HG02852 (cell line): ENCODE measurements around the gene AIG1.

Experiments used
- ATAC-seq: cut with Tn5 transposase; IDR thresholded peaks from one replicate; pipeline ENCODE4 v1.9.1; 2021; ENCODE audit warnings: mild to moderate bottlenecking, moderate library complexity; ENCODE audit not compliant: unreplicated experiment

The AIG1 gene

DNA sequence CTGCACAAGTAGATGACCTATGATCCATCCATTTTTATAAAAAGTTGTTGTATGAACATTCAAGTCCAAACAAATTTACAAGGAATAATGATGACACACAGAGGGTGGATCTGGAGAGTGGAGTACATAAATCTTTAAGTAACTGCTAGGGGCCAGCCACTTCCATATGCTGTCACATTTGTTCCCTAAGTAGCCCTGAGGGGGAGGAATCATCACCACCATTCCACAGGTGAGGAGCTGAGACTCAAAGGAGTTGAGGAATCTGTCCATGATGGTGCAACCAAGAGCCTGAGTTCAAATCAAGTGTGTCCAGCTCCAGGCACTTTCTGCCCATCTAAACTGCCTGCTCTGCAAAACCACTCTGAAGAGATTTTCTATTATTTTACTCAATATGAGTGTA is 132.1 kb downstream of the AIG1 start:
- ATAC-seq = no peak

DNA sequence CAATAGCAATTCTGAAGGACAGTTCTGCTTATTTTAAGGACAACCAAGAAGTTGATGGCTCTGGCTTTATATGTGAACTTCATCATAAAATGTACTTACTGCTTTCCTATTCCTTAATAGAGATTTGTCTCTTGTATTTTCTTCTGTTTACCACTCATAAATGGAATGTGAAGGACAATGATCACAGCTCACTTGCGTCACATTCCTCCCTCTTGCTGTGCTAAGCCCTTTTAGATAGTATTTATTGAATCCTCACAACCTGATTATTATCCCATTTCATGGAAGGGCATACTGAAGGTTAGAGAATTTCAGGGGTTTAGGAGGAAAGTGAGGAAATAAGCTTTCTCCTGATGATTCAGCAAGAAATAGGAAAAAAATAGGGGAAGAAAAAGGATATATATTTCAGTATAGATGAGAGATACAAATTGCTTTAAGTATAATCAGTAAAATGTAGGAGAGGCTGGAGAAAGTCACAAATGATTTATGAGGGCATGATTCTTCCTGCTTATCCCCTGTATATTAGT is 132.9 kb downstream of the AIG1 start:
- no peak for ATAC-seq

DNA sequence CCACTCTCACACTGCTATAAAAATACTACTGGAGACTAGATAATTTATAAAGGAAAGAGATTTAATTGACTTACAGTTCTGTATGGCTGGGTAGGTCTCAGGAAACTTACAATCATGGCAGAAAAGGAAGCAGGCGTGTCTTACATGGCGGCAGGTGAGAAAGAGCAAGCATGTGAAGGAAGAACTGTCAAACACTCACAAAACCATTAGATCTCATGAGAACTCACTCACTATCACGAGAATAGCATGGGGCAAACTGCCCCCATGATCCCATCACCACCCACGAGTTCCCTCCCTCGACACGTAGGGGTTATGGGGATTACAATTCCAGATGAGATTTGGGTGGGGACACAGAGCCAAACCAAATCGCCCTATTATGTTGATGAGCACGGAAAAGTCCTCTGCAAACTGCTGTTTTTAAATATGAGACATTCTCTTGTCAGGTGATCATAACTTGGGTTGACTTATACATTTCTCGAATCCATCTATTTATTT is 133.5 kb downstream of the AIG1 start:
- no peak for ATAC-seq

- ATAC-seq = no peak
Observed at GRCh38 chr6:143195349-143195845, 134.7 kb downstream of the AIG1 start.

- no peak for ATAC-seq
Observed at GRCh38 chr6:143196525-143197225, 136.0 kb downstream of the AIG1 start.

DNA sequence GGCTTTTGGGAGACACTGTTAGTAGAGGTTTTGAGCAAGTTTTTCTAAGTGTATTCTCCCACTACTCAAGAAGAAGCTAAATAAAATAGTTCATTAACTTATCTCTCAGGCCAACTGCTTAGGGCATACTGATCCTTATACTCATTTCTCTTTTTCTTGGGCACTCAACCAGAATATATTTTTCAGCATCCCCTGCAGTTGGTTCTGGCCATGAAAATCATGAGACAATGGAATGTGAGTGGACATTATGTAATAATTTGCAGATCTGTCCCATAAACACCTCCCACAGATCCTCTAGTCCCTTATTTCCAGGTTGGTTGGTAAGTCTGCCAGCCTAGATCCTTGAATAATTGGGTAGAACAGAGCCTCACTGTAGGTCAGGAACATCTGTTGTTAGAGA is 136.7 kb downstream of the AIG1 start:
- no peak for ATAC-seq

DNA sequence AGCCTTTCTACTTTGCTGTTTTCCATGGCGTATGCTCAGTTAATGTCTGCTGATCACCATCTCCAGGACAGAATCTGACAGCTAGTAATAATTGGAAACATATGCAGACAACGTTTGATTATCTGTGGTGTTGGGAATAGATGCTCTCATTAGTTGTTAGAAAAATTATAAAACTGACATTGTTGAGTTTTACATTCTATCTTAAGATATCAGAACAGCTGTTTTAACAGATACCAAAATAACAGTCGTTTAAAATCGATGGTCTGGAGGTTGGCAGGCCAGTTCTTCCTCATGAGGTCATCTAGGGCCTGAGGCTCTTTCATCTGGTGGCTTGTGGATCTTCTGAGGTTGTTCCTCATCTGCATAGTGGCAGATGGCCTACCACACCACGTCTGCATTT is 137.6 kb downstream of the AIG1 start:
- no peak for ATAC-seq

DNA sequence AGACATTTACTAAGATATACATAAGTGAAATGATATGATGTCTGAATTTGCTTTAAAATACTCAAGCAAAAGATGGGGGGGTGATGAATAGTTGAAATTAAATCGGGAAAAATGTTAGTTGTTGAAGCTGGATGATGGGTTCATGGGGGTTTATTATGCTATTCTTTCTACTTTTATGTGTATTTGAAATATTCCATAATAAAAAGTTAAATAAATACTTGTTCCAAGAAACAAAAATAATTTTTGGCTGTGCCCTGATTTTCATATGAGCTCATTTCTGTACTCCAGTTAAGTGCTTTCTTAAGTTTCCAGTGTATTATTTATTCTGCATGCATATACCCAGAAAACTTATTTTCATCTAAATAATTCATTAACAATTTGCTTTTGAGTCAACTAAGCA is 138.6 kb downstream of the AIG1 start:
- no peak for ATAC-seq

GRCh38 chr6:143200167-143200770 is 139.6 kb downstream of the AIG1 start:
- no peak for ATAC-seq

- ATAC-seq = no peak
Observed at GRCh38 chr6:143204045-143204444, 143.4 kb downstream of the AIG1 start.

DNA sequence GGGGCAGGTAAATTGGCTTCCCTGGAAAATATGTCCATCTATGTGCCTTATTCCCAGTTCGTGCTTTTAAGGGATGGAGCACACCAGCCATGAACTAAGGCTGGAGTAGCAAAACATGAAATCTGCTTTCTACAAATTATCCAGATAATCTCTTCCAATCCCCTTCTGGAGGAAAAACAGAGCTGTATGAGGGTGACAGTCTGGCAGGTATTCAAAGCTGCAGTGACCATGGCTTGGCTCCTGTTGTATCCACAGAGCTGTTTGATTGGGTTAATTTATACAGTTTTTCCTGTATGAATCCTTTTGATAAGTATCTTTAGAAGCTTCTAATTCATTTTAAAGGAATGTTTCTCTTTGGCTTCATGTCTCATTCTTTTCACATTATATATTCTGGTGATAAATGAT is 144.4 kb downstream of the AIG1 start:
- no peak for ATAC-seq

- ATAC-seq = no peak
Observed at GRCh38 chr6:143205585-143205984, 144.9 kb downstream of the AIG1 start.

GRCh38 chr6:143205991-143206390 is 145.3 kb downstream of the AIG1 start:
- ATAC-seq = no peak

DNA sequence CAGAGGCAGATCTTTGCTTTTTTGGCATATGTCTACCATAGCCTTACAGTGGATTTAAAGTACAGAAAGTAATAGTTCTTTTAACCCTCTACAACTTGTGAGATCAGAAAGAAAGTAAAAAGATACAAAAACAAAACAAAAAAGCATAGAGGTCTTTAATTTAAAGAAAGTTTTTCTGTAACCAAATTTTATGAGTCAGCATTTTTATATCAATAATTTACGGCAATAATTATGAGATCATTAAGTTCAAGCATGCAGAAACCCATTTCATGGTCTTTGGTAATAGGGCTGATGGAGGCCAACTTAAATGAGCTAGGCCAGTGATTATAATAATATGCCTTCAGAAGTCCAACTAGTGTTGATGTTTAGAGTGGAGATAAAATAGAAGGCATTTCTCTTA is 145.9 kb downstream of the AIG1 start:
- ATAC-seq = no peak

DNA sequence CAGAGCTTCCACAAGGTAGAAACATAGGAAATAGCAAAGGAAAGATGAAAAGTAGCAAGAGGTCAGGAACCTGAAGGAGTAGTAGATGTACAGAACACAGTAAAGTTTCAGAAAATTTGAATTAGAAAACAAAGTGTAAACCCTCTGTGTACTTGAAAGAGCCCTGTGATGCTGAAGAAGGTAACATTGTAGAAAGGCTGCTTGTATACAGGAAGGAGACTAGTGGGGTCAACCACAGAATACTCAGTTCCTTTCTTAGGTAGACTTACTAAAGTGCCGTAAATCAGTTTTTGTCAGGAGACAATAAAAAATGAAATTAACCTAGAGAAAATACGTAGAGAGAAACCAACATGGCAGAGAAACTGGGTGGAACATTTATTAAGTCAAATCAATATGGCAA is 149.7 kb downstream of the AIG1 start:
- no peak for ATAC-seq

- ATAC-seq = no peak
Observed at GRCh38 chr6:143213859-143214376, 153.2 kb downstream of the AIG1 start.

DNA sequence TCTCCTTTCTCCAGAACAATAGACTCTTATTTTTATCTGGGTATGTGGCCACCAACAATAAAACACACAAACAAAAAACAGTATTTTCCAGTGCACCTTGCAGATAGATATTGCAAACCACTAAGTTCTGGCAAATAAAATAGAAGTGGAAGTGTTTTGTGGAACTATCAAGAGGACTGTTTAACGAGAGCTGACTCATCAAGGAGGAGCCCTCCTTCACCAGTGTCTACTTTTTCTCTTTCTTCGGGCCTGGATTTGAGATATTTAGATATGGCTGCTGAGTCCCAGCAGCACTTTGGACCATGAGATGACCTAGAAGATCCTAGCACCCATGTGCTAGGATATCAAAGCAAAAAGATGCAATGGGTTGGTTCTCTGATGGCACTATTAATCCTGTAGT is 154.7 kb downstream of the AIG1 start:
- no peak for ATAC-seq

GRCh38 chr6:143215771-143216170 is 155.1 kb downstream of the AIG1 start:
- ATAC-seq = no peak

GRCh38 chr6:143218233-143218632 is 157.5 kb downstream of the AIG1 start:
- no peak for ATAC-seq

- no peak for ATAC-seq
Observed at GRCh38 chr6:143221698-143222097, 161.0 kb downstream of the AIG1 start.

GRCh38 chr6:143222310-143222709 is 161.6 kb downstream of the AIG1 start:
- no peak for ATAC-seq

DNA sequence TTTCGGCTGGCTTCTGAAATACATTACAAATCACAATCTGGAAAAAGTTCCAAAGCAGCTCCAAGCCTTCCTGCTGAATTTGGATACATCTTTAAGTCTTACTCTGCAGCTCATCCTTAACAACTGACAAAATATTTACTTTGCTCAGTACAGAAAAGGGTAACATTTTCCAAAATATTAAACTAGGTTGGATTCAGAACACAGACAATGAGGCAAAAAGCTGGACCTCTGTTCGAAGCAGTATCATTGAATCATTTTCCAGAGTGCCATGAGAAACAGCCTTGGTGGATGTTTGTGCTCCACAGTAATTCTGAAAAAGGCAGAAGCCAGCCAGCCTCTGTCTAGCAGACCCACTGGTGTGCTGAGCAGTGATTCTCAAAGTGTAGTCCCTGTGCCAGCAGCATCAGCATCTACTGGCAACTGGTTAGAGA is 162.1 kb downstream of the AIG1 start:
- ATAC-seq = no peak
